GM18909 (cell line): ENCODE results near the gene NKX6-2.
"Not testable (repeated sequence)": the region's sequence is repeated elsewhere in the genome, so short reads cannot be mapped to it uniquely, and the experiment has no call there.

Experiments used
- ATAC-seq: cut with Tn5 transposase; IDR thresholded peaks from one replicate; pipeline ENCODE4 v1.9.1; 2021; ENCODE audit warnings: mild to moderate bottlenecking; ENCODE audit not compliant: unreplicated experiment, poor library complexity

The NKX6-2 gene

GRCh38 chr10:132785723-132786475, at the start of gene NKX6-2:
TSS of gene NKX6-2 (minus strand) at chr10:132786147. CDS start at chr10:132785948, 199 bp downstream.
- ATAC-seq, result no peak

- no peak for ATAC-seq
Measured at GRCh38 chr10:132834891-132835847, 49.2 kb upstream of the NKX6-2 start.

GRCh38 chr10:132834311-132834761, 48.4 kb upstream of the NKX6-2 start:
- no peak for ATAC-seq

- no peak for ATAC-seq
Measured at GRCh38 chr10:132833421-132834111, 47.6 kb upstream of the NKX6-2 start.

- no peak for ATAC-seq
Measured at GRCh38 chr10:132832186-132832969, 46.4 kb upstream of the NKX6-2 start.

- no peak for ATAC-seq
Measured at GRCh38 chr10:132829403-132829802, 43.5 kb upstream of the NKX6-2 start.

GRCh38 chr10:132828681-132829080, 42.7 kb upstream of the NKX6-2 start:
- ATAC-seq, result no peak

- ATAC-seq, result no peak
Measured at GRCh38 chr10:132827861-132828539, 42.1 kb upstream of the NKX6-2 start.

- ATAC-seq, result no peak
Measured at GRCh38 chr10:132827423-132827789, 41.5 kb upstream of the NKX6-2 start.

GRCh38 chr10:132826524-132827422, 40.8 kb upstream of the NKX6-2 start:
- no peak for ATAC-seq

GRCh38 chr10:132825783-132826523, 40.0 kb upstream of the NKX6-2 start:
- not testable (repeated sequence) for ATAC-seq

GRCh38 chr10:132820056-132820455, 34.1 kb upstream of the NKX6-2 start:
- no peak for ATAC-seq

GRCh38 chr10:132817701-132818211, 31.8 kb upstream of the NKX6-2 start:
- no peak for ATAC-seq

GRCh38 chr10:132816718-132817117, 30.8 kb upstream of the NKX6-2 start:
- no peak for ATAC-seq

- no peak for ATAC-seq
Measured at GRCh38 chr10:132815168-132815857, 29.4 kb upstream of the NKX6-2 start.

- no peak for ATAC-seq
Measured at GRCh38 chr10:132814469-132814856, 28.5 kb upstream of the NKX6-2 start.
